WI38 (cell line): ENCODE data around the gene ANO5.

ENCODE experiments used
- H3K4me3 ChIP-seq: 2 replicates; pipeline ENCODE4 v1.5.1; 2011; ENCODE audit warnings: low read depth, mild to moderate bottlenecking, control low read depth, low read length
- TF ChIP-seq, protein P1 (sequence below): IDR thresholded peaks from 2 replicates; pipeline ENCODE4 v1.5.1; 2012; ENCODE audit warnings: low read depth, mild to moderate bottlenecking, control low read depth, low read length

Gene ANO5

GRCh38 chr11:22192642-22193347 is at the start of gene ANO5:
ANO5 (plus strand) TSS chr11:22193085; CDS start chr11:22193493, 408 bp downstream.
- H3K4me3 ChIP-seq = no peak within 1 kb of the TSS
- TF ChIP-seq, protein P1, sequence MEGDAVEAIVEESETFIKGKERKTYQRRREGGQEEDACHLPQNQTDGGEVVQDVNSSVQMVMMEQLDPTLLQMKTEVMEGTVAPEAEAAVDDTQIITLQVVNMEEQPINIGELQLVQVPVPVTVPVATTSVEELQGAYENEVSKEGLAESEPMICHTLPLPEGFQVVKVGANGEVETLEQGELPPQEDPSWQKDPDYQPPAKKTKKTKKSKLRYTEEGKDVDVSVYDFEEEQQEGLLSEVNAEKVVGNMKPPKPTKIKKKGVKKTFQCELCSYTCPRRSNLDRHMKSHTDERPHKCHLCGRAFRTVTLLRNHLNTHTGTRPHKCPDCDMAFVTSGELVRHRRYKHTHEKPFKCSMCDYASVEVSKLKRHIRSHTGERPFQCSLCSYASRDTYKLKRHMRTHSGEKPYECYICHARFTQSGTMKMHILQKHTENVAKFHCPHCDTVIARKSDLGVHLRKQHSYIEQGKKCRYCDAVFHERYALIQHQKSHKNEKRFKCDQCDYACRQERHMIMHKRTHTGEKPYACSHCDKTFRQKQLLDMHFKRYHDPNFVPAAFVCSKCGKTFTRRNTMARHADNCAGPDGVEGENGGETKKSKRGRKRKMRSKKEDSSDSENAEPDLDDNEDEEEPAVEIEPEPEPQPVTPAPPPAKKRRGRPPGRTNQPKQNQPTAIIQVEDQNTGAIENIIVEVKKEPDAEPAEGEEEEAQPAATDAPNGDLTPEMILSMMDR = no peak

- TF ChIP-seq, protein P1 = no peak
- H3K4me3 ChIP-seq = no peak overlapping the region
These were observed 41.2 kb upstream of the ANO5 start for GRCh38 chr11:22151649-22152197.

DNA sequence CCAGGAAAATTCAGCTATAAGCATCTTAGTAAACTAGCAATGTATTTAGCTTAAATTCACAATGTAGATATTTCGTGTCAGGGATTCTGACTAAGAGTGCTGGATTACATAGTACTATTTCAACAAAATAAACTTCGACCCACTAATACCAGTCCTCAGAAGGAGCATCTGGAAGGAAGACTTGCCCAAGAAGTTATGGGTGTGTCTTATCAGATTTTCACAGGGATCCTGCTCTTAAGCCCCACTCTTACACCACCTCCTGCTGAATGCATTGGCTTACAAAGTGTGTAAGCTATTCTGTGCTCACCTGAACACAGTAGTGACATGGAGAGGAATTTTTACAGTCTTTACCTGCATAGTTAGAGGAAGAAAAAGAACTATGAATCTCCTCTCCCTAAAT is 35.4 kb upstream of the ANO5 start:
- H3K4me3 ChIP-seq = no peak overlapping the region
- TF ChIP-seq, protein P1 = no peak

- no peak overlapping the region for H3K4me3 ChIP-seq
- TF ChIP-seq, protein P1 = no peak
These were observed 31.4 kb upstream of the ANO5 start for GRCh38 chr11:22161489-22161888.

- TF ChIP-seq, protein P1 = no peak
- H3K4me3 ChIP-seq = no peak overlapping the region
These were observed 30.1 kb upstream of the ANO5 start for GRCh38 chr11:22162756-22163155.

- TF ChIP-seq, protein P1 = no peak
These were observed 29.5 kb upstream of the ANO5 start for GRCh38 chr11:22163394-22163797.

DNA sequence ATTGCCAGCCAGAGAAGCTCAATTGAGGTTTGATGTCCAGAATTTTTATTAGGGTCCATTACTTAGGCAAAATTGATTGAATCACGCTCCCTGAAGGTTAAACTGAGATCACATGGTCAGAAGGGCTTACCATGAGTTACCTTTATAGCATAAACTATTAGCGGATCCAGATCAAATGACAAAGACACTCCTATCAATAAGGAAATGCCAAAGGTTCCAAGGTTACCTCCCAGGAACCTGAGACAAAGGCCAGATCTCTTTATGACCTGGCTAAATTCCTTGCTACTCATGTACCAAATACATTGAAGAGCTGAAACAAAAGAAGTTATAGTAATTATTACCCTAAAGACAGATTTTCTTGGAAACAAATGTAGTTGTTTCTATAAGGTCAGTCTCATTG is 27.8 kb upstream of the ANO5 start:
- TF ChIP-seq, protein P1 = no peak
- no peak overlapping the region for H3K4me3 ChIP-seq

More at GRCh38 chr11:22163394-22163797, 29.5 kb upstream of the ANO5 start:
- H3K4me3 ChIP-seq = no peak overlapping the region
